PC-3 (cell line): Measurements from ENCODE around the gene TNRC18. TPM values are rescaled to one million over a fixed set of nuclear protein-coding genes. Genes with fewer than 3 reads are reported as not detected.
"Not testable (repeated sequence)": the region's sequence is repeated elsewhere in the genome, so short reads cannot be mapped to it uniquely, and the experiment has no call there.

Source experiments
- ATAC-seq: fragments of 200-7000 bp; cut with Tn5 transposase; 2 replicates; pipeline ENCODE4 v1.9.1; 2020; ENCODE audit warnings: mild to moderate bottlenecking, moderate library complexity
- BruUV-seq: library from RNA; stranded (reverse); fragments of 400-500 nt; replicated peaks from 2 replicates; lab custom pipeline; 2021; lab: Mats Ljungman, UMichigan
- CTCF ChIA-PET: fragments of 300-600 bp; sonication (Branson Sonifier 250); formaldehyde crosslinking; loops from one replicate; lab custom pipeline; 2022; ENCODE audit warnings: antibody characterized with exemption; lab: Charles Lee
- POLR2A ChIA-PET: fragments of 300-600 bp; sonication (Branson Sonifier 250); formaldehyde crosslinking; loops from one replicate; lab custom pipeline; 2022; ENCODE audit warnings: antibody characterized with exemption; ENCODE audit not compliant: unreplicated experiment; lab: Charles Lee
- DNase-seq: peaks from one replicate; pipeline ENCODE4 v3.0.0-alpha.2; 2015
- H2AFZ ChIP-seq: fragments of 300-600 bp; sonication (generic); 2 replicates; pipeline ENCODE4 v1.6.0; 2016; ENCODE audit warnings: antibody characterized with exemption, low read length
- H3F3A ChIP-seq: fragments of 300-600 bp; sonication (generic); one replicate; pipeline ENCODE4 v1.6.0; 2017; ENCODE audit warnings: antibody characterized with exemption, low read length, control low read depth, mild to moderate bottlenecking; ENCODE audit not compliant: unreplicated experiment
- H3K27ac ChIP-seq: fragments of 300-600 bp; sonication (generic); 2 replicates; pipeline ENCODE4 v1.5.1; 2016; ENCODE audit warnings: mild to moderate bottlenecking, low read length
- H3K27me3 ChIP-seq: fragments of 300-600 bp; sonication (generic); 2 replicates; pipeline ENCODE4 v1.6.1; 2016; ENCODE audit warnings: low read length, mixed read lengths
- H3K36me3 ChIP-seq: fragments of 300-600 bp; sonication (generic); 2 replicates; pipeline ENCODE4 v1.6.1; 2016; ENCODE audit warnings: low read depth, mixed run types, low read length, mixed read lengths
- H3K4me1 ChIP-seq: fragments of 300-600 bp; sonication (generic); 2 replicates; pipeline ENCODE4 v1.5.1; 2016; ENCODE audit warnings: low read length; ENCODE audit not compliant: insufficient read depth
- H3K4me2 ChIP-seq: fragments of 300-600 bp; sonication (generic); 2 replicates; pipeline ENCODE4 v1.6.0; 2016; ENCODE audit warnings: low read length
- H3K4me3 ChIP-seq: fragments of 300-600 bp; sonication (generic); 2 replicates; pipeline ENCODE4 v1.5.1; 2016; ENCODE audit warnings: mild to moderate bottlenecking, low read length, mixed read lengths
- H3K79me2 ChIP-seq: fragments of 300-600 bp; sonication (generic); 2 replicates; pipeline ENCODE4 v1.6.1; 2017; ENCODE audit warnings: low read length, mixed read lengths
- H3K9ac ChIP-seq: fragments of 300-600 bp; sonication (generic); 2 replicates; pipeline ENCODE4 v1.6.0; 2016; ENCODE audit warnings: mild to moderate bottlenecking, low read length
- H3K9me2 ChIP-seq: fragments of 300-600 bp; sonication (generic); replicated peaks from 2 replicates; pipeline ENCODE4 v1.6.1; 2016; ENCODE audit warnings: mixed run types, low read length, mixed read lengths
- H3K9me3 ChIP-seq: fragments of 300-600 bp; sonication (generic); 2 replicates; pipeline ENCODE4 v1.6.1; 2016; ENCODE audit warnings: low read length, mixed read lengths
- H4K20me1 ChIP-seq: fragments of 300-600 bp; sonication (generic); 2 replicates; pipeline ENCODE4 v1.6.1; 2016; ENCODE audit warnings: low read length, mixed read lengths
- CTCF ChIP-seq: fragments of 300-600 bp; sonication (generic); conservative IDR thresholded peaks from 2 replicates; pipeline ENCODE4 v1.5.1; 2017; ENCODE audit warnings: antibody characterized with exemption, low read depth, mild to moderate bottlenecking, low read length
- EZH2 ChIP-seq: fragments of 300-600 bp; sonication (generic); IDR thresholded peaks from one replicate; pipeline ENCODE4 v1.6.1; 2017; ENCODE audit warnings: antibody characterized with exemption, mild to moderate bottlenecking, low read length; ENCODE audit not compliant: unreplicated experiment
- EZH2phosphoT487 ChIP-seq: fragments of 300-600 bp; sonication (generic); IDR thresholded peaks from 2 replicates; pipeline ENCODE4 v1.6.1; 2018; ENCODE audit warnings: mild to moderate bottlenecking, antibody characterized with exemption, low read length, borderline replicate concordance
- intact Hi-C: fragments of 100-400 bp; cut with micrococcal nuclease; formaldehyde crosslinking; loops from 2 replicates; pipeline ENCODE4 v1.9.0; 2023
- total RNA-seq: library from RNA; depleted of rRNA; stranded (reverse); fragments of >200 nt; gene quantifications from 2 replicates; pipeline ENCODE4 v1.2.3, GENCODE V29; 2014

Gene TNRC18
- total RNA-seq, 1 experiment from 2014 or later, result 26.8 TPM

DNA sequence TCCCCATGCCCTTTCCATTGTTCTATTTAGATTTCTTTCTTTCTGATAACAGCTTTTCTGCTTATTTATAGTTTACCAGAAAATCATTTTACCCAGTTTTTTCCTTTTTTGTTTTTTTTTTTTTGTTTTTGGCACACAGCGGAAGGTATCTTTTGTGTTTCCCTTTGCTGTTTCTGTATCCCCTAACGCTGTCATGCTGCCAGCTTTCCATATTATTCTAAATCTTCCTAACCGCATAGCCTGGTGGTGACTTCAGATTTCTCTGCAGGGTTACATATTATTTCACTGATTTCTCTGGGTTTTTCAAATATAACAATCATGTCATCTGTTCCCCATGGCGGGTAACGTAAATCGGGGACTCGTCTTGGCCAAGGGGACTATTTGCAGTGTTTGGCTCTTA, 144.9 kb downstream of the TNRC18 start:
- H3K79me2 ChIP-seq, result no peaks in the 10 kb centered on the region
- no peaks in the 10 kb centered on the region for H3K36me3 ChIP-seq
- no peak for TF ChIP-seq EZH2phosphoT487
- no peak for TF ChIP-seq EZH2
- no peak for TF ChIP-seq CTCF
- ChIA-PET POLR2A (no interaction called here), CTCF (no interaction called here)
- H3K4me1 ChIP-seq, result no peaks in the 10 kb centered on the region
- no peaks in the 10 kb centered on the region for H3K27me3 ChIP-seq
- ATAC-seq (no peak), DNase-seq (no peak)
- H2AFZ ChIP-seq, result no peak overlapping the region
- no peak overlapping the region for H3K4me3 ChIP-seq
- no peak overlapping the region for H3K9ac ChIP-seq
- H3F3A ChIP-seq, result no peaks in the 10 kb centered on the region
- H3K9me2 ChIP-seq, result no peaks in the 10 kb centered on the region
- intact Hi-C loops, result no loop called here
- H3K27ac ChIP-seq, result no peak overlapping the region
- no peaks in the 10 kb centered on the region for H4K20me1 ChIP-seq
- no TSS peak for BruUV-seq
- no peak overlapping the region for H3K4me2 ChIP-seq
- H3K9me3 ChIP-seq, result no peaks in the 10 kb centered on the region

DNA sequence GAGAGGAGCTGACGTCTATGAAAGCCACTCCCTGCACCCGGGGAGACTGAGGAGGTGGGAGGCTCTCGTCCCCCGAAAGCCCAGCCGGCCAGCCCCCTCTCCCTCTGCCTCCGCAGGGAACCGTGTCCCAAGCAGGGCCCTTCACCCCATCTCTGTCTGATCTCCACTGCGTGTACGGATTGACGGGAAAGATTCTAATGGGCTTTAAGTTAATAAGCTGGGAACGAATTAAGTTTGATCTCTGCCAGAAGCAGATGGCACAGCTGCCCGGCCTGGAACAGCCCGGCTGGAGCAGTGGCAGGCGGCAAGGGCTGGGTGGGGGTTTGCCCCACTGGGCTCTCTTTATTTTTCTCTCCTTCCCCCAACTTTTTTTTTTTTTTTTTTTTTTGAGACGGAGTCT, 147.0 kb downstream of the TNRC18 start:
- H3K4me1 ChIP-seq, result no peaks in the 10 kb centered on the region
- CTCF ChIA-PET, result interaction anchor here (0.6 kb wide), 1 partner anchor 33 kb away, joined by 17 read pairs; no protein-coding TSS in a partner anchor

GRCh38 chr7:5276123-5276522, 147.5 kb downstream of the TNRC18 start:
- H3K9ac ChIP-seq, H3K4me2 ChIP-seq, H3K4me3 ChIP-seq, H4K20me1 ChIP-seq, BruUV-seq, POLR2A ChIA-PET, H3K9me3 ChIP-seq, H3K27ac ChIP-seq, H3K36me3 ChIP-seq, H3F3A ChIP-seq, intact Hi-C loops, H3K79me2 ChIP-seq, H3K27me3 ChIP-seq, H3K4me1 ChIP-seq, DNase-seq, CTCF ChIA-PET, H2AFZ ChIP-seq, ATAC-seq, H3K9me2 ChIP-seq: not testable (repeated sequence)

More for the DNA sequence above, 147.0 kb downstream of the TNRC18 start:
- ATAC-seq (no peak), DNase-seq (no peak)
- no peak overlapping the region for H3K27ac ChIP-seq
- no peaks in the 10 kb centered on the region for H3K79me2 ChIP-seq
- TF ChIP-seq CTCF (no peak), EZH2 (no peak), EZH2phosphoT487 (no peak)
- BruUV-seq, result no TSS peak
- intact Hi-C loops, result no loop called here
- H3K4me2 ChIP-seq, result no peak overlapping the region
- H3K36me3 ChIP-seq, result no peaks in the 10 kb centered on the region
- no peaks in the 10 kb centered on the region for H3K27me3 ChIP-seq
- H3F3A ChIP-seq, result no peaks in the 10 kb centered on the region
- no peak overlapping the region for H3K4me3 ChIP-seq
- H3K9me2 ChIP-seq, result no peaks in the 10 kb centered on the region
- no peaks in the 10 kb centered on the region for H4K20me1 ChIP-seq
- POLR2A ChIA-PET, result no interaction called here
- no peak overlapping the region for H2AFZ ChIP-seq
- H3K9me3 ChIP-seq, result no peaks in the 10 kb centered on the region
- no peak overlapping the region for H3K9ac ChIP-seq

DNA sequence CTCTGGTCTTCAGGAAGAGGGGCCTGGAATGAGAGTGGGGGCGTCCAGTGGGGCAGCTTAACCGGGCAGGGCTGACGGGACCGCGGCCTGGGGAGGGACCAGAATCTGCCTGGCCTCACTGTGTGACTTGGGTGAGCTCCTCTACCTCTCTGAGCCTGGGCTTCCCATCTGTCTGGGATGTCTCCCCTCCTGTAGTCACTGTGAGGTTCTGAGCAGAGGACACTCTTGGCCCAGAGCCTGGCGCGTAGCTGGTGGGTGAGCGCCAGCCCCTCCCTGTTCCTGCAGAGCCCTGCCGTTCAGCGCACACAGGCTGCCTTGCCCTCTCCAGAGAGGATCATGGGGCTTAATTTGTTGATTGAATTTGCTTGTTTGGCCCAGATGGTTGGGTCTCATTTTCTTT, 148.1 kb downstream of the TNRC18 start:
- H3K9ac ChIP-seq, H3K9me3 ChIP-seq, H3F3A ChIP-seq, H3K27me3 ChIP-seq, H3K27ac ChIP-seq, H3K4me2 ChIP-seq, DNase-seq, BruUV-seq, H2AFZ ChIP-seq, CTCF ChIA-PET, H3K4me3 ChIP-seq, H3K9me2 ChIP-seq, H4K20me1 ChIP-seq, H3K36me3 ChIP-seq, H3K79me2 ChIP-seq, POLR2A ChIA-PET, H3K4me1 ChIP-seq, intact Hi-C loops: not testable (repeated sequence)
- ATAC-seq, result 0 out of 2 replicates have a peak, but pooled peaks have one; percentile 14

DNA sequence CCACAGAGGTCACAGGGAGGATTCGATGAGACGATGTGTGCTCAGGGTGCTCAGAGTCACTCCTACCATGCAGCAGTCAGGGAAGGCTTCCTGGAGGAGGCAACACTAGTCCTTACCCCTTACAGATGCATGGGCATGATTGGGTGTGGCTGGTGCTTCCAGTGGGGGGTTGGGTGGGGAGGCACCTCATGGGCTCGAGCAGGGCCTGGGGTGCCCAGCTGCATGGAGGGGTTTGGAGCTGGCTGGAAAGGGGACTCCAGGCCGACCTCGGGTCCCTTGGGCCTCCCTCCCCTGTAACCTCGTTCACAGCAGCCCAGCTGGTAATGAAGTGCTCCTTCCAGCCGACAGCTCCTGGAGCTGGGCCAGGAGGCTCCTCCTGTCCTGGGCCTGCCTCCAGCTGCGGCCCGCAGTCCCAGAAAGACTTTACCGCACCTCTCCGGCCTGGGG, 148.6 kb downstream of the TNRC18 start:
- BruUV-seq, intact Hi-C loops, H3K9me2 ChIP-seq, H3K36me3 ChIP-seq, DNase-seq, H3K4me3 ChIP-seq, H3K4me1 ChIP-seq, H3F3A ChIP-seq, POLR2A ChIA-PET, H4K20me1 ChIP-seq, H3K9ac ChIP-seq, H3K9me3 ChIP-seq, H2AFZ ChIP-seq, ATAC-seq, H3K4me2 ChIP-seq, H3K79me2 ChIP-seq, CTCF ChIA-PET, H3K27ac ChIP-seq, H3K27me3 ChIP-seq: not testable (repeated sequence)
